Esophagus muscularis mucosa (tissue), 4 donors: ENCODE results near the gene CFAP74. TPM values are rescaled to one million over a fixed set of nuclear protein-coding genes. Genes with fewer than 3 reads are reported as not detected.

ENCODE experiments used
- DNase-seq: peaks from one replicate; pipeline ENCODE4 v3.0.0-alpha.2; 2017; ENCODE audit errors: extremely low spot score
- H3K27ac ChIP-seq, 4 donors: fragments of 200-600 bp; sonication (generic); replicated peaks in 1 of 4; 1 replicate in 3 of 4; 2 replicates in 1 of 4; pipeline ENCODE4 v1.5.1; 2016 to 2019; ENCODE audit warnings: mild to moderate bottlenecking in 1 of 4
- H3K27me3 ChIP-seq, 4 donors: fragments of 200-600 bp; sonication (generic); one replicate each; pipeline versions ENCODE4 v1.5.1 to v1.6.0; 2016 to 2019
- H3K36me3 ChIP-seq, 4 donors: fragments of 200-600 bp; sonication (generic); one replicate each; pipeline ENCODE4 v1.5.1; 2016 to 2019
- H3K4me1 ChIP-seq, 4 donors: fragments of 200-600 bp; sonication (generic); one replicate each; pipeline ENCODE4 v1.5.1; 2016 to 2019
- H3K4me3 ChIP-seq, 4 donors: fragments of 200-600 bp; sonication (generic); 1 replicate in 2 of 4; 2 replicates in 2 of 4; pipeline ENCODE4 v1.5.1; 2016 to 2019; ENCODE audit warnings: mild to moderate bottlenecking in 4 of 4, moderate library complexity in 1 of 4
- H3K9me3 ChIP-seq, 4 donors: fragments of 200-600 bp; sonication (generic); 1 replicate in 3 of 4; 2 replicates in 1 of 4; pipeline ENCODE4 v1.5.1; 2016 to 2019
- EP300 ChIP-seq: sonication (generic); formaldehyde crosslinking; IDR thresholded peaks from one replicate; pipeline ENCODE4 v1.6.1; 2017; ENCODE audit warnings: antibody characterized with exemption
- POLR2A ChIP-seq: fragments of 450-650 bp; IDR thresholded peaks from one replicate; pipeline ENCODE4 v1.6.1; 2017; ENCODE audit warnings: antibody characterized with exemption, moderate library complexity, mild to moderate bottlenecking, low read depth
- POLR2AphosphoS5 ChIP-seq, 2 donors: sonication (generic); formaldehyde crosslinking; IDR thresholded peaks; one replicate each; pipeline ENCODE4 v1.6.1; 2017; ENCODE audit warnings: antibody characterized with exemption in 2 of 2
- WGBS: methylation state at CpG from one replicate; pipeline ENCODE4 v1.1.5; 2018; 5-methylcytosine and 5-hydroxymethylcytosine counted together
- intact Hi-C: fragments of 100-400 bp; cut with DNase I; formaldehyde crosslinking; loops from one replicate; pipeline ENCODE4 v1.15.1; 2023
- total RNA-seq, 4 donors: library from RNA; depleted of rRNA; stranded (reverse); fragments of >200 nt; gene quantifications; one replicate each; pipeline versions ENCODE4 v1.1.0 to v1.2.1, GENCODE V29; 2016
- TF ChIP-seq, protein P1 (sequence below), 3 experiments: fragments of 200-600 bp in 2 of 3; fragments of 450-650 bp in 1 of 3; sonication (generic) in 2 of 3; IDR thresholded peaks; one replicate each; pipeline ENCODE4 v1.5.1; 2017 to 2019; ENCODE audit warnings: antibody characterized with exemption in 3 of 3, mild to moderate bottlenecking in 2 of 3, moderate library complexity in 1 of 3

CFAP74 gene
- total RNA-seq, 4 donors from 2014 or later, result not detected

DNA sequence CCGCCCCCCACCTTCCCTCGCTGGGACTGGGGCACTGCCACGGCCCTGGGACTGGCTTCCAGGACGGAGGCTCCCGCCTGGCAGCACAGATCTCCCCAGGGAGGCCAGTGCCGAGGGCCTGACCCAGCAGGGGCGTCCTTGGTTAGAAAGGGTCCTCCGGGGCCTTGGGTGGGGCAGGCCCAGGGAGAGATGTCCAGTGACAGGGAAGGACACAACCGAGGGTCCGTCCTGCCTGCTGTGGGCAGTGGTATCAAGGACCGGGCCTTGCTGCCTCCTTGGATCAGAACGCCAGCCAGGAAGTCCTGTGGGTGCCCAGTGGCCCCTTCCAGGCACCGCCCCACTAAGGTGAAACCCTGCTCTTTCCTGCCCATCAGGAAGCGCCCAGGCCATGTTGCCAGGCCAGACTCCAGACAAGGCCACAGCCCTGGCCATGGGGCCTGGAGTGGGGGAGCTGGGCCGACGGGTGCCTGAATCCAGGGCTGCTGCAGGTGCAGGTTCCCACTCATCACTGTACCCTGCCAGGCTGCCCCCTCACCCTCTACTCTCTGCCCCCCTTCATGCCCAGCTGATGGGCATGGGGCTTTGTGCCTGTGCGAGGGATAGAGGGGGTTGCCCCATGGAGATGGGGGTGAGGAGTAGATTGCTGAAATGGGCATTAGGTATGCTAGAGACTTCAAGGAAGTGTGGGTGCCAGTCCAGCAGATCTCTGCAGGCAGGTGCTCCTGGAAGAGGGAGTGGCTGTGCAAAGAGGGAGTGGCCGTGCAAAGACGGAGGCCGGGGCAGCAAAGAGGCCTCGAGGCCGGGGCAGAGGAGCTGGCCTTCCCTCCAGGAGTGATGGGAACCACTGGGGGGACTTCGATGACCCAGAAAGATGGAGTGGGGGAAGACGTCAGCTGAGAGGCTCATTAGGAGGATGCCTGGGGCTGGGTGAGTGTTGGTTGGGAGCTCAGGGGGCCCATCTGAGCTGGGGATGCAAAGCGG, 44.5 kb upstream of the CFAP74 start:
- TF ChIP-seq, protein P1, sequence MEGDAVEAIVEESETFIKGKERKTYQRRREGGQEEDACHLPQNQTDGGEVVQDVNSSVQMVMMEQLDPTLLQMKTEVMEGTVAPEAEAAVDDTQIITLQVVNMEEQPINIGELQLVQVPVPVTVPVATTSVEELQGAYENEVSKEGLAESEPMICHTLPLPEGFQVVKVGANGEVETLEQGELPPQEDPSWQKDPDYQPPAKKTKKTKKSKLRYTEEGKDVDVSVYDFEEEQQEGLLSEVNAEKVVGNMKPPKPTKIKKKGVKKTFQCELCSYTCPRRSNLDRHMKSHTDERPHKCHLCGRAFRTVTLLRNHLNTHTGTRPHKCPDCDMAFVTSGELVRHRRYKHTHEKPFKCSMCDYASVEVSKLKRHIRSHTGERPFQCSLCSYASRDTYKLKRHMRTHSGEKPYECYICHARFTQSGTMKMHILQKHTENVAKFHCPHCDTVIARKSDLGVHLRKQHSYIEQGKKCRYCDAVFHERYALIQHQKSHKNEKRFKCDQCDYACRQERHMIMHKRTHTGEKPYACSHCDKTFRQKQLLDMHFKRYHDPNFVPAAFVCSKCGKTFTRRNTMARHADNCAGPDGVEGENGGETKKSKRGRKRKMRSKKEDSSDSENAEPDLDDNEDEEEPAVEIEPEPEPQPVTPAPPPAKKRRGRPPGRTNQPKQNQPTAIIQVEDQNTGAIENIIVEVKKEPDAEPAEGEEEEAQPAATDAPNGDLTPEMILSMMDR (IDR thresholded peaks at IDR 0.05), result no peak
- TF ChIP-seq POLR2AphosphoS5 (IDR thresholded peaks at IDR 0.05), result no peak
- no peak for TF ChIP-seq POLR2A
- Histone ChIP-seq H3K36me3 (no peaks in the 10 kb centered on the region), H3K27me3 (peaks cover 0 to 97% (median 38%) of the 10 kb centered on the region in 4 donors), H3K4me1 (peaks cover 26 to 47% (median 40%) of the 10 kb centered on the region in 4 donors), H3K4me3 (no peak overlapping the region), H3K9me3 (no peaks in the 10 kb centered on the region), H3K27ac (no peak overlapping the region)
- DNase-seq, result no peak
- intact Hi-C loops, result loop anchor here (5.0 kb wide), 1 partner anchor 91 kb away; no protein-coding TSS in a partner anchor
- WGBS, result 83% methylated on average over 9 of the region's 25 CpGs

DNA sequence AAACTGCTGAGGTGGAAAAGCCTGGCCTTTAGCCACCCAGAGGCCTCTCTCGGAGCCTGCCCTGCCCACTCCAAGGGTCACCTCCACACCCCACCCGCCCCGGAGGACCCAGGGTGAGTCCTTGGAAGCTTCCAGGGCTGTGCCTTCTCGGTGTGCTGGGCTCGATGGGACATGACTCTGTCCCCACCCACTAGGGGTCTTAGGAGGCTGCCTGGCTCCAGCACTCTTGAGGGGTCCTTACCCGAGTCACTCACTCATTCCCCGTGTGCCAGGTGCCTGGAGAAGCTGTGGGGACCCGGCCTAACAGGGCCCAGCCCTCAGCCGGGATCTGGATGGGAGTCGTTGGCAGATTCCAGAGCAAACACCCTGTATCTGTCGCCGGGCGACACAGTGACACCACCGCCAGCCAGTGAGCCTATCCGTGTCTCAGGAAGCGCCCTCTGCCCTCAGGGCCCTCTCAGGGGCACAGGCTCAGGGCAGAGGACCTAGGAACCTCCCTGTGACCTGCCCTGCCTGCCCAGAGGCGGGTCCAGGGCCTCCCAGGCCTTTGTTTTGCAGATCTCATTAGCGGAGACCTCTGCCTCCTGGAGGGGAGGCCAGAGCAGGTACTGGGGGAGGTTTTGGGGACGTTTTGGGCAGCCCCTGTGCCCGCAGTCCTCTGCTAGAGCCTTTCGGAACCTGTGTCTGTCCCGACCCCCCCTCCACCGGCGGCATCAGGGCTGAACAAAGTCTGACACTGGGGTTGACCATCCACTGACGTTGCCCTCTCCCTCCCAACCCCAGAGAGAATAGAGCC, 43.6 kb upstream of the CFAP74 start:
- intact Hi-C loops, result loop anchor here (5.0 kb wide), 1 partner anchor 90 kb away; no protein-coding TSS in a partner anchor
- H3K27me3 ChIP-seq, result peaks cover 0 to 92% (median 38%) of the 10 kb centered on the region in 4 donors

DNA sequence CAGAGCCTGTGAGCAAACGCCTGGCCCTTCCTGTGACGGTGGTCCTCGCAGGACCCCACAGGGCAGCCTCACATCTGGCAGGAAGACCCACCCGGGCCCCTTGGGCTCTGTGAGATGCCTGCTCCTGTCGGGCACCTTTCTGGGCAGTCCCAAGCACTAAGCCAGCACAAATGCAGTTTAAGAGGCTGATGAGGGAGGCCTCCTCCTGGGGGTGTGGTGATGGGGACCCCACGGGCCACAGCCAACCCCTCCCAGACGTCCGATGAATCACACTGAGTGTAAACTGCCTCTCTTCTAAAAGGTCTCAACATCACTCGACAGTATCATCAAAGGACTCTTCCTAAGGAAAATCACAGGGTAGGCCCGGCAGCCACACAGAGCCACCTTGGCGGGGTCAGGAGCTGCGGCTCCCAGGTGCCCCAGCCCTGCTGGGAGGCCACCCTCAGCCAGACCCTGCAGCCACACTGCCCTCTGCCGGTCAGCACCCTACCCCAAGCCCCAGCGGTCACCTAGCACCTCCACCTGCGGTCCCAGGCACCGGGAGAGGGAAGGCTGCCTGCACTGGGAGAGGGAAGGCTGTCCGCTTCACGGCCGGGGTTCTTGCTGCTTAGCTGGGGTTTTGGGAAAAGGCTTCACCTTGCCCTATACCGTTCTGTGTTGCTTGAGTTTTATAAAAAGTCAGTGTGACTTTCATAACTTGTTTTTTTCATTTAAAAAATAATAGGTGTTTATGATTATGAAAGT, 42.8 kb upstream of the CFAP74 start:
- Histone ChIP-seq H3K4me3 (no peak overlapping the region), H3K4me1 (peaks cover 26 to 46% (median 40%) of the 10 kb centered on the region in 4 donors), H3K27me3 (peaks cover 0 to 92% (median 37%) of the 10 kb centered on the region in 4 donors), H3K36me3 (no peaks in the 10 kb centered on the region), H3K9me3 (no peaks in the 10 kb centered on the region), H3K27ac (no peak overlapping the region)
- intact Hi-C loops, result loop anchor here (5.0 kb wide), 1 partner anchor 89 kb away; no protein-coding TSS in a partner anchor
- WGBS, result 57% methylated on average over 6 of the region's 20 CpGs
- TF ChIP-seq, protein P1 (IDR thresholded peaks at IDR 0.05), result peak in 2 of 3 experiments; percentile 42 to 50
- TF ChIP-seq POLR2A, result no peak
- no peak for DNase-seq

More for the DNA sequence above, 43.6 kb upstream of the CFAP74 start:
- DNase-seq, result no peak
- 64% methylated on average over 9 of the region's 25 CpGs for WGBS
- Histone ChIP-seq H3K9me3 (no peaks in the 10 kb centered on the region), H3K4me1 (peaks cover 26 to 47% (median 40%) of the 10 kb centered on the region in 4 donors), H3K4me3 (no peak overlapping the region), H3K36me3 (no peaks in the 10 kb centered on the region), H3K27ac (no peak overlapping the region)
- no peak for TF ChIP-seq POLR2A
- TF ChIP-seq EP300, result no peak
- TF ChIP-seq POLR2AphosphoS5 (IDR thresholded peaks at IDR 0.05), result no peak

DNA sequence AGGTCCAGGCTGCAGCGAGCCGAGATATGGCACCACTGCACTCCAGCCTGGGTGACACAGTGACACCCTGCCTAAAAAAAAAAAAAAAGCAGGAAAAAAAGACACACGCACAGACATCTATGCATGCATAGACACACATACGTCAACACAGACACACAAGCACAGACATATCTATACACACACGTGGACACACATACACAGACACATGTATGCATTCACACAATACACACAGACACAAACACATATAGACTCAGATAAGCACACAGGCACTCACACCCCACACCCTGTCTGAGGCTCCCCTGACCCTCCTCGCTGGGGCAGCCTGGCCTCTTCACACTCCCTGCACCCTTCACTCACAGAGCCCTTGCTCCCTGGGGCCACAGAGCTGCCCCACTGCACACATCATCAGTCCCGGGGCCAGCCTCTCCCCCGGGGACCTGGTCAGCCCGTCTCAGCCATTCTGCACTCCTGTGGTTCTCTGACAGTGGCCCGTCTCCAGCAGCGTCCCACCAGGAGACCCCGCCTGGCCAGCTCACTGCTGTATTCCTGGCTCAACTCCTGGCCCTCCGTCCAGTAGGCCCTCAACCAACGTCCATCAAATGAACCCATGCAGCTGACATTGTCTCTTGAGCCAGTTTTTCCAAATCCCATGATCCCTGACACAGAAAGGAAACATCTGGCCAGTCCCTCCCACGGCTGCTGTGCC, 42.0 kb upstream of the CFAP74 start:
- Histone ChIP-seq H3K9me3 (no peaks in the 10 kb centered on the region), H3K4me1 (peaks cover 22 to 39% (median 35%) of the 10 kb centered on the region in 4 donors), H3K36me3 (no peaks in the 10 kb centered on the region), H3K4me3 (peak overlapping the region in 1 of 4 donors; percentile 43), H3K27me3 (peaks cover 0 to 92% (median 31%) of the 10 kb centered on the region in 4 donors), H3K27ac (no peak overlapping the region)
- TF ChIP-seq, protein P1 (IDR thresholded peaks at IDR 0.05), result no peak
- peak in 1 of 2 donors; percentile 14 for TF ChIP-seq POLR2AphosphoS5 (IDR thresholded peaks at IDR 0.05)
- intact Hi-C loops, result loop anchor here (5.0 kb wide), 1 partner anchor 88 kb away; no protein-coding TSS in a partner anchor
- DNase-seq, result no peak
- WGBS, result 51% methylated on average over 15 of the region's 15 CpGs
